Endothelial cell of umbilical vein (primary cell): Measurements from ENCODE around the gene C1orf216. TPM values are rescaled to one million over a fixed set of nuclear protein-coding genes. Genes with fewer than 3 reads are reported as not detected.

Experiments
- BruUV-seq: library from RNA; stranded (reverse); fragments of 400-500 nt; replicated peaks from 2 replicates; lab custom pipeline; 2021; lab: Mats Ljungman, UMichigan
- CTCF ChIA-PET: fragments of 300-600, 350-600 bp; sonication (Branson Sonifier 250); formaldehyde crosslinking; loops from one replicate; lab custom pipeline; 2021; ENCODE audit warnings: antibody characterized with exemption, inconsistent platforms; lab: Charles Lee
- POLR2A ChIA-PET: fragments of 300-600, 350-600 bp; sonication (Branson Sonifier 250); formaldehyde crosslinking; loops from one replicate; lab custom pipeline; 2021; ENCODE audit warnings: antibody characterized with exemption, inconsistent platforms; lab: Charles Lee
- DNase-seq: peaks from one replicate; pipeline ENCODE4 v3.0.0-alpha.2; 2011; ENCODE audit warnings: low read depth, low spot score
- FAIRE-seq: peaks from 2 replicates; lab custom pipeline; 2011; peaks lifted over from hg19 to GRCh38; lab: Jason Lieb, UNC
- H2AFZ ChIP-seq: 2 replicates; pipeline ENCODE4 v1.6.0; 2012; ENCODE audit warnings: low read depth, low read length, control low read depth, inconsistent platforms
- H3K27ac ChIP-seq: 2 replicates; pipeline ENCODE4 v1.5.1; 2011; ENCODE audit warnings: low read depth, mild to moderate bottlenecking, control low read depth, low read length, moderate library complexity; ENCODE audit not compliant: insufficient read depth
- H3K27me3 ChIP-seq, 2 experiments: 2 replicates each; pipeline versions ENCODE4 v1.6.0 to v1.6.1; 2011; ENCODE audit warnings: low read length in 2 of 2, mixed read lengths in 1 of 2; ENCODE audit not compliant: control insufficient read depth in 2 of 2, insufficient read depth in 2 of 2
- H3K36me3 ChIP-seq, 2 experiments: 2 replicates in 1 of 2; 3 replicates in 1 of 2; pipeline ENCODE4 v1.5.1; 2011; ENCODE audit warnings: low read length in 2 of 2, mild to moderate bottlenecking in 1 of 2, moderate library complexity in 1 of 2; ENCODE audit not compliant: control insufficient read depth in 2 of 2, insufficient read depth in 2 of 2; ENCODE audit errors: extremely low read depth in 1 of 2
- H3K4me1 ChIP-seq: 3 replicates; pipeline ENCODE4 v1.5.1; 2011; ENCODE audit warnings: mild to moderate bottlenecking, low read length; ENCODE audit not compliant: control insufficient read depth, insufficient read depth; ENCODE audit errors: extremely low read depth
- H3K4me2 ChIP-seq: 2 replicates; pipeline ENCODE4 v1.6.1; 2011; ENCODE audit warnings: low read length, control low read depth, mixed read lengths; ENCODE audit not compliant: insufficient read depth
- H3K4me3 ChIP-seq, 3 experiments: fragments of 200-600 bp in 1 of 3; sonication (generic), shearing (Covaris generic) in 1 of 3; replicated peaks in 1 of 3; 2 replicates each; pipeline ENCODE4 v1.5.1; 2011 to 2016; ENCODE audit warnings: control low read depth in 3 of 3, low read length in 3 of 3, mild to moderate bottlenecking in 2 of 3, inconsistent platforms in 1 of 3, low read depth in 1 of 3, moderate library complexity in 1 of 3; ENCODE audit not compliant: insufficient read depth in 1 of 3
- H3K79me2 ChIP-seq: 2 replicates; pipeline ENCODE4 v1.6.0; 2012; ENCODE audit warnings: low read length, inconsistent platforms; ENCODE audit not compliant: control insufficient read depth, insufficient read depth
- H3K9ac ChIP-seq: replicated peaks from 2 replicates; pipeline ENCODE3; 2011; ENCODE audit warnings: low read length, control low read depth; ENCODE audit not compliant: insufficient read depth; ENCODE audit errors: extremely low read depth
- H3K9me1 ChIP-seq: replicated peaks from 3 replicates; pipeline ENCODE4 v1.6.0; 2011; ENCODE audit warnings: mild to moderate bottlenecking, low read length; ENCODE audit not compliant: control insufficient read depth, insufficient read depth; ENCODE audit errors: extremely low read depth
- H3K9me3 ChIP-seq: replicated peaks from 2 replicates; pipeline ENCODE4 v1.5.1; 2012; ENCODE audit warnings: low read length, inconsistent platforms; ENCODE audit not compliant: control insufficient read depth, insufficient read depth
- H4K20me1 ChIP-seq: replicated peaks from 2 replicates; pipeline ENCODE3; 2011; ENCODE audit warnings: mild to moderate bottlenecking, low read length; ENCODE audit not compliant: control insufficient read depth, insufficient read depth; ENCODE audit errors: extremely low read depth
- CTCF ChIP-seq, 2 donors: IDR thresholded peaks; 1 replicate in 1 of 2; 2 replicates in 1 of 2; pipeline ENCODE4 v1.5.1; 2011; ENCODE audit warnings: low read length in 2 of 2, mild to moderate bottlenecking in 2 of 2, moderate library complexity in 2 of 2, control low read depth in 1 of 2, inconsistent platforms in 1 of 2, low read depth in 1 of 2; ENCODE audit not compliant: insufficient read depth in 1 of 2; ENCODE audit errors: extremely low read depth in 1 of 2
- EZH2 ChIP-seq: IDR thresholded peaks from 2 replicates; pipeline ENCODE4 v1.6.1; 2012; ENCODE audit warnings: borderline replicate concordance, low read depth, mild to moderate bottlenecking, moderate library complexity, low read length, inconsistent platforms; ENCODE audit not compliant: severe bottlenecking
- FOS ChIP-seq: IDR thresholded peaks from 2 replicates; pipeline ENCODE4 v1.6.1; 2011; ENCODE audit warnings: mild to moderate bottlenecking, low read length, moderate library complexity, borderline replicate concordance; ENCODE audit not compliant: insufficient read depth
- GATA2 ChIP-seq: IDR thresholded peaks from 2 replicates; pipeline ENCODE4 v1.7.0; 2011; ENCODE audit warnings: low read depth, mild to moderate bottlenecking, moderate library complexity, mixed read lengths, low read length; ENCODE audit not compliant: insufficient read length, insufficient read depth
- JUN ChIP-seq: IDR thresholded peaks from 2 replicates; pipeline ENCODE4 v1.6.1; 2011; ENCODE audit warnings: borderline replicate concordance, low read depth; ENCODE audit not compliant: insufficient read length, insufficient read depth
- MAX ChIP-seq: IDR thresholded peaks from 2 replicates; pipeline ENCODE4 v1.6.1; 2011; ENCODE audit not compliant: insufficient read depth, insufficient read length
- MYC ChIP-seq: IDR thresholded peaks from one replicate; pipeline ENCODE4 v1.6.1; 2011; ENCODE audit warnings: mild to moderate bottlenecking, low read depth, low read length
- POLR2A ChIP-seq: IDR thresholded peaks from 2 replicates; pipeline ENCODE4 v1.6.1; 2012; ENCODE audit warnings: low read depth, mild to moderate bottlenecking, control low read depth, low read length
- POLR2AphosphoS5 ChIP-seq: IDR thresholded peaks from 2 replicates; pipeline ENCODE4 v1.6.1; 2012; ENCODE audit warnings: low read depth, mild to moderate bottlenecking, control low read depth, low read length, moderate library complexity; ENCODE audit not compliant: insufficient read depth
- dilution Hi-C: fragments of 300-500 bp; cut with MboI; formaldehyde crosslinking; loops from one replicate; pipeline ENCODE4 v1.15.0; 2019; ENCODE audit warnings: low sequenced_read_pairs; ENCODE audit not compliant: extremely low pct_ligation_motif_present
- intact Hi-C: fragments of 100-400 bp; cut with micrococcal nuclease; formaldehyde crosslinking; loops from one replicate; pipeline ENCODE4 v1.10.0; 2022
- polyA plus RNA-seq, 4 experiments: library from polyadenylated mRNA; depleted of rRNA in 3 of 4; stranded (reverse) in 3 of 4; unstranded in 1 of 4; fragments of >200 nt; gene quantifications; 2 replicates each; pipeline versions ENCODE4 v1.2.1 to v1.2.3, GENCODE V29; 2011 to 2012; ENCODE audit warnings: missing spikeins in 1 of 4
- total RNA-seq: library from RNA; stranded (reverse); gene quantifications from 2 replicates; pipeline ENCODE4 v1.2.3, GENCODE V29; 2021

The C1orf216 gene
- total and polyA plus RNA-seq, 2 donors (not counting 3 experiments of a cell fraction or from before 2014, with no cell fraction given), result 13.3 to 15.3 TPM

GRCh38 chr1:35748326-35748725 is 29.6 kb upstream of the C1orf216 start:
- H3K27ac ChIP-seq, result no peak overlapping the region
- DNase-seq (no peak), FAIRE-seq (no peak)
- dilution Hi-C loops (loop anchor here (25.0 kb wide), 1 partner anchor 111 kb away; the partner anchor contains the start of gene PSMB2), intact Hi-C loops (no loop called here)
- no peaks in the 10 kb centered on the region for H4K20me1 ChIP-seq
- ChIA-PET POLR2A (no interaction called here), CTCF (interaction anchor here (0.9 to 3.2 kb wide), 5 partner anchors 8 to 183 kb away, joined by 4 to 16 read pairs (median 6); no protein-coding TSS in a partner anchor)
- H3K9ac ChIP-seq, result no peak overlapping the region
- no TSS peak for BruUV-seq
- H3K79me2 ChIP-seq, result no peaks in the 10 kb centered on the region
- H2AFZ ChIP-seq, result no peak overlapping the region
- no peaks in the 10 kb centered on the region for H3K27me3 ChIP-seq
- H3K9me3 ChIP-seq, result no peaks in the 10 kb centered on the region
- no peaks in the 10 kb centered on the region for H3K4me1 ChIP-seq
- no peak overlapping the region for H3K4me2 ChIP-seq
- TF ChIP-seq POLR2A (no peak), CTCF (IDR thresholded peaks at IDR 0.05; ENCODE audit: extremely low read depth in 1 of 2, insufficient read depth in 1 of 2, low read depth in 1 of 2, low read length in 2 of 2) (no peak), JUN (no peak), EZH2 (no peak), MYC (no peak), MAX (no peak), POLR2AphosphoS5 (no peak), GATA2 (no peak), FOS (no peak)
- H3K9me1 ChIP-seq, result no peaks in the 10 kb centered on the region
- peaks cover 0 to 12% of the 10 kb centered on the region in 2 experiments for H3K36me3 ChIP-seq
- H3K4me3 ChIP-seq, result no peak overlapping the region
